Vagina (tissue), 2 donors: ENCODE data around the gene SLC25A43. TPM values are rescaled to one million over a fixed set of nuclear protein-coding genes. Genes with fewer than 3 reads are reported as not detected.
A peak's percentile ranks its signal among the peaks of the same experiment; 100 is the strongest.

Experiments used
- DNase-seq, 2 donors: peaks; one replicate each; pipeline ENCODE4 v3.0.0-alpha.2; 2017; ENCODE audit errors: extremely low spot score in 2 of 2
- H3K27ac ChIP-seq: fragments of 200-600 bp; sonication (generic); one replicate; pipeline ENCODE4 v1.5.1; 2019
- H3K27me3 ChIP-seq: fragments of 200-600 bp; sonication (generic); one replicate; pipeline ENCODE4 v1.5.1; 2019
- H3K36me3 ChIP-seq, 2 donors: fragments of 200-600 bp; sonication (generic); one replicate each; pipeline ENCODE4 v1.5.1; 2017 to 2019
- H3K4me1 ChIP-seq: fragments of 200-600 bp; sonication (generic); one replicate; pipeline ENCODE4 v1.5.1; 2019
- H3K4me3 ChIP-seq, 2 donors: fragments of 200-600 bp; sonication (generic); 1 replicate in 1 of 2; 2 replicates in 1 of 2; pipeline ENCODE4 v1.5.1; 2016 to 2019
- H3K9me3 ChIP-seq: fragments of 200-600 bp; sonication (generic); one replicate; pipeline ENCODE4 v1.5.1; 2019
- CTCF ChIP-seq, 3 experiments: fragments of 450-650 bp in 2 of 3; fragments of 200-600 bp in 1 of 3; sonication (generic) in 1 of 3; IDR thresholded peaks; one replicate each; pipeline ENCODE4 v1.5.1; 2017 to 2019; ENCODE audit warnings: antibody characterized with exemption in 3 of 3, mild to moderate bottlenecking in 2 of 3, moderate library complexity in 2 of 3
- POLR2A ChIP-seq, 2 donors: fragments of 450-650 bp; IDR thresholded peaks; one replicate each; pipeline ENCODE4 v1.6.1; 2017; ENCODE audit warnings: antibody characterized with exemption in 2 of 2, mild to moderate bottlenecking in 2 of 2, moderate library complexity in 2 of 2
- POLR2AphosphoS5 ChIP-seq, 2 donors: sonication (generic); formaldehyde crosslinking; IDR thresholded peaks; one replicate each; pipeline ENCODE4 v1.9.0; 2017; ENCODE audit warnings: antibody characterized with exemption in 2 of 2, mild to moderate bottlenecking in 2 of 2, low read depth in 1 of 2; ENCODE audit not compliant: insufficient read depth in 1 of 2
- intact Hi-C: fragments of 100-400 bp; cut with DNase I; formaldehyde crosslinking; loops from one replicate; pipeline ENCODE4 v1.15.1; 2023
- total RNA-seq: library from RNA; depleted of rRNA; stranded (reverse); fragments of >200 nt; gene quantifications from one replicate; pipeline ENCODE4 v1.2.3, GENCODE V29; 2016

Gene SLC25A43
- total RNA-seq, 1 donor from 2014 or later = 25.5 TPM

- peak overlapping the region; percentile 66 for H3K27ac ChIP-seq
- intact Hi-C loops = loop anchor here (10.0 kb wide), 1 partner anchor 75 kb away; no protein-coding TSS in a partner anchor
- H3K27me3 ChIP-seq = no peaks in the 10 kb centered on the region
- H3K4me3 ChIP-seq = peak overlapping the region; percentile 50 to 68
- no peaks in the 10 kb centered on the region for H3K36me3 ChIP-seq
- no peaks in the 10 kb centered on the region for H3K4me1 ChIP-seq
- no peaks in the 10 kb centered on the region for H3K9me3 ChIP-seq
- TF ChIP-seq CTCF (IDR thresholded peaks at IDR 0.05) = no peak
- TF ChIP-seq POLR2A (IDR thresholded peaks at IDR 0.05) = no peak
- TF ChIP-seq POLR2AphosphoS5 (IDR thresholded peaks at IDR 0.05; ENCODE audit: insufficient read depth in 1 of 2, low read depth in 1 of 2) = no peak
- no peak for DNase-seq
Observed at GRCh38 chrX:119399772-119400101, 601 bp downstream of the SLC25A43 start.

GRCh38 chrX:119401569-119401968 lies 2.4 kb downstream of the SLC25A43 start:
- Histone ChIP-seq H3K36me3 (no peaks in the 10 kb centered on the region), H3K9me3 (no peaks in the 10 kb centered on the region), H3K4me1 (no peaks in the 10 kb centered on the region), H3K27ac (no peak overlapping the region), H3K27me3 (no peaks in the 10 kb centered on the region), H3K4me3 (no peak overlapping the region)
- no peak for DNase-seq
- intact Hi-C loops = loop anchor here (10.0 kb wide), 1 partner anchor 73 kb away; no protein-coding TSS in a partner anchor
- TF ChIP-seq POLR2AphosphoS5 (IDR thresholded peaks at IDR 0.05; ENCODE audit: insufficient read depth in 1 of 2, low read depth in 1 of 2) = no peak
- TF ChIP-seq POLR2A (IDR thresholded peaks at IDR 0.05) = no peak
- no peak for TF ChIP-seq CTCF (IDR thresholded peaks at IDR 0.05)

- intact Hi-C loops = loop anchor here (10.0 kb wide), 1 partner anchor 72 kb away; no protein-coding TSS in a partner anchor
- Histone ChIP-seq H3K27me3 (no peaks in the 10 kb centered on the region), H3K4me3 (no peak overlapping the region), H3K4me1 (no peaks in the 10 kb centered on the region), H3K9me3 (no peaks in the 10 kb centered on the region), H3K27ac (no peak overlapping the region), H3K36me3 (peaks cover 0 to 5% of the 10 kb centered on the region in 2 donors)
- no peak for TF ChIP-seq POLR2A (IDR thresholded peaks at IDR 0.05)
- no peak for TF ChIP-seq POLR2AphosphoS5 (IDR thresholded peaks at IDR 0.05; ENCODE audit: insufficient read depth in 1 of 2, low read depth in 1 of 2)
- no peak for TF ChIP-seq CTCF (IDR thresholded peaks at IDR 0.05)
- DNase-seq = no peak
Observed at GRCh38 chrX:119402588-119402987, 3.5 kb downstream of the SLC25A43 start.

- Histone ChIP-seq H3K4me1 (no peaks in the 10 kb centered on the region), H3K27ac (no peak overlapping the region), H3K27me3 (no peaks in the 10 kb centered on the region), H3K4me3 (no peak overlapping the region), H3K9me3 (no peaks in the 10 kb centered on the region), H3K36me3 (peaks cover 0 to 5% of the 10 kb centered on the region in 2 donors)
- intact Hi-C loops = loop anchor here (10.0 kb wide), 1 partner anchor 68 kb away; no protein-coding TSS in a partner anchor
- no peak for TF ChIP-seq POLR2AphosphoS5 (IDR thresholded peaks at IDR 0.05; ENCODE audit: insufficient read depth in 1 of 2, low read depth in 1 of 2)
- DNase-seq = no peak
Observed at GRCh38 chrX:119406776-119407175, 7.6 kb downstream of the SLC25A43 start.

- H3K27me3 ChIP-seq = no peaks in the 10 kb centered on the region
- no peak for TF ChIP-seq POLR2A (IDR thresholded peaks at IDR 0.05)
- TF ChIP-seq CTCF (IDR thresholded peaks at IDR 0.05) = no peak
- no peak for TF ChIP-seq POLR2AphosphoS5 (IDR thresholded peaks at IDR 0.05; ENCODE audit: insufficient read depth in 1 of 2, low read depth in 1 of 2)
- DNase-seq = no peak
- no peaks in the 10 kb centered on the region for H3K4me1 ChIP-seq
- H3K36me3 ChIP-seq = peaks cover 0 to 5% of the 10 kb centered on the region in 2 donors
- H3K4me3 ChIP-seq = no peak overlapping the region
- no peaks in the 10 kb centered on the region for H3K9me3 ChIP-seq
- no peak overlapping the region for H3K27ac ChIP-seq
- intact Hi-C loops = loop anchor here (10.0 kb wide), 1 partner anchor 67 kb away; no protein-coding TSS in a partner anchor
Observed at GRCh38 chrX:119407681-119408080, 8.5 kb downstream of the SLC25A43 start.
